Stomach (tissue), 9 donors: ENCODE measurements around the gene SLC22A2. TPM values are rescaled to one million over a fixed set of nuclear protein-coding genes. Genes with fewer than 3 reads are reported as not detected.

Source experiments
- DNase-seq, 2 donors: peaks; one replicate each; pipeline versions ENCODE4 v3.0.0 to v3.0.0-alpha.2; 2013 to 2019
- H3K27ac ChIP-seq, 5 donors: fragments of 200-600 bp in 4 of 5; sonication (generic) in 4 of 5; one replicate each; pipeline ENCODE4 v1.5.1; 2013 to 2019; ENCODE audit warnings: mild to moderate bottlenecking in 1 of 5, moderate library complexity in 1 of 5
- H3K27me3 ChIP-seq, 3 donors: fragments of 200-600 bp; sonication (generic); one replicate each; pipeline ENCODE4 v1.5.1; 2017 to 2019; ENCODE audit warnings: mixed run types in 1 of 3
- H3K36me3 ChIP-seq, 4 donors: fragments of 200-600 bp; sonication (generic); 1 replicate in 3 of 4; 2 replicates in 1 of 4; pipeline ENCODE4 v1.5.1; 2016 to 2019
- H3K4me1 ChIP-seq, 4 donors: fragments of 200-600 bp; sonication (generic); one replicate each; pipeline ENCODE4 v1.5.1; 2016 to 2019
- H3K4me3 ChIP-seq, 4 donors: fragments of 200-600 bp; sonication (generic) in 3 of 4; one replicate each; pipeline ENCODE4 v1.5.1; 2016 to 2019; ENCODE audit warnings: mild to moderate bottlenecking in 1 of 4
- H3K9me3 ChIP-seq, 4 donors: fragments of 200-600 bp; sonication (generic); one replicate each; pipeline ENCODE4 v1.5.1; 2016 to 2019
- EP300 ChIP-seq: sonication (generic); formaldehyde crosslinking; IDR thresholded peaks from one replicate; pipeline ENCODE4 v1.6.1; 2017; ENCODE audit warnings: antibody characterized with exemption
- POLR2A ChIP-seq, 4 donors: fragments of 450-650 bp; IDR thresholded peaks; one replicate each; pipeline ENCODE4 v1.6.1; 2016; ENCODE audit warnings: antibody characterized with exemption in 4 of 4, control low read depth in 2 of 4, mild to moderate bottlenecking in 1 of 4, moderate library complexity in 1 of 4
- POLR2AphosphoS5 ChIP-seq, 3 donors: sonication (generic); formaldehyde crosslinking; IDR thresholded peaks; one replicate each; pipeline ENCODE4 v1.6.1; 2016; ENCODE audit warnings: antibody characterized with exemption in 3 of 3
- WGBS, 5 donors: extraction: QIAGEN DNeasy Blood & Tissue Kit in 3 of 5; methylation state at CpG; one replicate each; pipeline versions ENCODE4 v1.1.5 to v1.1.7; 2013 to 2018; 5-methylcytosine and 5-hydroxymethylcytosine counted together
- intact Hi-C: fragments of 100-400 bp; cut with DNase I; formaldehyde crosslinking; loops from one replicate; pipeline ENCODE4 v1.15.1; 2023; ENCODE audit warnings: low total_unique reads
- polyA plus RNA-seq, 3 donors: library from polyadenylated mRNA; stranded (reverse); fragments of 200-250 nt; gene quantifications; one replicate each; pipeline ENCODE4 v1.2.3, GENCODE V29; 2013
- total RNA-seq, 5 donors: library from RNA; depleted of rRNA; stranded (reverse); fragments of >200 nt; gene quantifications; one replicate each; pipeline versions ENCODE4 v1.1.0 to v1.2.3, GENCODE V29; 2014 to 2016
- TF ChIP-seq, protein P1 (sequence below), 7 experiments: fragments of 450-650 bp in 4 of 7; fragments of 200-600 bp in 3 of 7; sonication (generic) in 3 of 7; IDR thresholded peaks; one replicate each; pipeline ENCODE4 v1.5.1; 2016 to 2019; ENCODE audit warnings: antibody characterized with exemption in 7 of 7, control low read depth in 2 of 7, mild to moderate bottlenecking in 1 of 7
- donor health status: healthy with polysubstance abuse.
- donor health status: Bipolar disorder and iron deficiency.
- donor health status: healthy.

SLC22A2 gene
- total and polyA plus RNA-seq, 8 donors, result not detected

- H3K4me1 ChIP-seq, result no peaks in the 10 kb centered on the region
- no peaks in the 10 kb centered on the region for H3K27me3 ChIP-seq
- WGBS, 5 donors, result 83 to 89% (median 87%) methylated on average over 3 of the region's 3 CpGs
- H3K4me3 ChIP-seq, result no peak overlapping the region
- peaks cover 0 to 17% (median 8%) of the 10 kb centered on the region in 4 donors for H3K9me3 ChIP-seq
- DNase-seq, result no peak
- intact Hi-C loops, result no loop called here
- TF ChIP-seq EP300, result no peak
- no peak for TF ChIP-seq POLR2A (IDR thresholded peaks at IDR 0.05)
- TF ChIP-seq, protein P1, sequence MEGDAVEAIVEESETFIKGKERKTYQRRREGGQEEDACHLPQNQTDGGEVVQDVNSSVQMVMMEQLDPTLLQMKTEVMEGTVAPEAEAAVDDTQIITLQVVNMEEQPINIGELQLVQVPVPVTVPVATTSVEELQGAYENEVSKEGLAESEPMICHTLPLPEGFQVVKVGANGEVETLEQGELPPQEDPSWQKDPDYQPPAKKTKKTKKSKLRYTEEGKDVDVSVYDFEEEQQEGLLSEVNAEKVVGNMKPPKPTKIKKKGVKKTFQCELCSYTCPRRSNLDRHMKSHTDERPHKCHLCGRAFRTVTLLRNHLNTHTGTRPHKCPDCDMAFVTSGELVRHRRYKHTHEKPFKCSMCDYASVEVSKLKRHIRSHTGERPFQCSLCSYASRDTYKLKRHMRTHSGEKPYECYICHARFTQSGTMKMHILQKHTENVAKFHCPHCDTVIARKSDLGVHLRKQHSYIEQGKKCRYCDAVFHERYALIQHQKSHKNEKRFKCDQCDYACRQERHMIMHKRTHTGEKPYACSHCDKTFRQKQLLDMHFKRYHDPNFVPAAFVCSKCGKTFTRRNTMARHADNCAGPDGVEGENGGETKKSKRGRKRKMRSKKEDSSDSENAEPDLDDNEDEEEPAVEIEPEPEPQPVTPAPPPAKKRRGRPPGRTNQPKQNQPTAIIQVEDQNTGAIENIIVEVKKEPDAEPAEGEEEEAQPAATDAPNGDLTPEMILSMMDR (IDR thresholded peaks at IDR 0.05), result no peak
- TF ChIP-seq POLR2AphosphoS5 (IDR thresholded peaks at IDR 0.05), result no peak
- H3K36me3 ChIP-seq, result no peaks in the 10 kb centered on the region
- no peak overlapping the region for H3K27ac ChIP-seq
Measured at GRCh38 chr6:160207618-160208017, 51.0 kb downstream of the SLC22A2 start.

GRCh38 chr6:160204710-160205109, 53.9 kb downstream of the SLC22A2 start:
- no peak overlapping the region for H3K4me3 ChIP-seq
- TF ChIP-seq POLR2A (IDR thresholded peaks at IDR 0.05), result no peak
- TF ChIP-seq EP300, result no peak
- TF ChIP-seq, protein P1 (IDR thresholded peaks at IDR 0.05), result no peak
- TF ChIP-seq POLR2AphosphoS5 (IDR thresholded peaks at IDR 0.05), result no peak
- intact Hi-C loops, result no loop called here
- 46 to 93% (median 88%) methylated on average over 1 of the region's 1 CpG for WGBS, 5 donors
- H3K36me3 ChIP-seq, result no peaks in the 10 kb centered on the region
- no peaks in the 10 kb centered on the region for H3K27me3 ChIP-seq
- DNase-seq, result no peak
- H3K4me1 ChIP-seq, result no peaks in the 10 kb centered on the region
- peaks cover 0 to 17% (median 8%) of the 10 kb centered on the region in 4 donors for H3K9me3 ChIP-seq
- no peak overlapping the region for H3K27ac ChIP-seq

- Histone ChIP-seq H3K4me1 (no peaks in the 10 kb centered on the region), H3K27ac (no peak overlapping the region), H3K4me3 (no peak overlapping the region), H3K36me3 (no peaks in the 10 kb centered on the region), H3K9me3 (peaks cover 0 to 17% (median 8%) of the 10 kb centered on the region in 4 donors), H3K27me3 (no peaks in the 10 kb centered on the region)
- intact Hi-C loops, result no loop called here
- 42 to 84% (median 76%) methylated on average over 2 of the region's 2 CpGs for WGBS, 5 donors
- no peak for DNase-seq
- TF ChIP-seq POLR2AphosphoS5 (IDR thresholded peaks at IDR 0.05), result no peak
- TF ChIP-seq POLR2A (IDR thresholded peaks at IDR 0.05), result no peak
- TF ChIP-seq, protein P1 (IDR thresholded peaks at IDR 0.05), result no peak
- TF ChIP-seq EP300, result no peak
Measured at GRCh38 chr6:160203953-160204352, 54.7 kb downstream of the SLC22A2 start.

DNA sequence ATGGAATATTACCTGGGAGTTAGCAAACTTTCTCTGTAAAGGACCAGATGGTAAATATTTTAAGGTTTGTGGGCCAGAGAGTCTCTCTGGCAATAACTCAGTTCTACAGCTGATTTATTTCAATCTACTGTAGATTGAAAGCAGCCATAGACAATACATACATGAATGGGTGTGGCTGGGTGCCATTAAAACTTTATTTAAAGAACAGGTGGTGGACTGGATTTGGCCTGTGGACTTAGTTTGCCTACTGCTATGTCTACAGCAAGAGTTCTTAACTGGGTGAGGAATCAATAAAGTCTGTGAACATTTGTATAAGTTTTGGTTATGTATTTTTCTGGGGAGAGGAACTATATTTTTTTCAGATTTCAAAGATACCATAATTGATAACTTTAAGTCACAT, 55.1 kb downstream of the SLC22A2 start:
- Histone ChIP-seq H3K4me1 (no peaks in the 10 kb centered on the region), H3K9me3 (peaks cover 0 to 17% (median 8%) of the 10 kb centered on the region in 4 donors), H3K27ac (no peak overlapping the region), H3K27me3 (no peaks in the 10 kb centered on the region), H3K4me3 (no peak overlapping the region), H3K36me3 (no peaks in the 10 kb centered on the region)
- intact Hi-C loops, result no loop called here
- DNase-seq, result no peak
- no peak for TF ChIP-seq POLR2AphosphoS5 (IDR thresholded peaks at IDR 0.05)

- Histone ChIP-seq H3K4me1 (no peaks in the 10 kb centered on the region), H3K9me3 (peaks cover 0 to 16% (median 8%) of the 10 kb centered on the region in 4 donors), H3K36me3 (no peaks in the 10 kb centered on the region), H3K27ac (no peak overlapping the region), H3K27me3 (no peaks in the 10 kb centered on the region), H3K4me3 (no peak overlapping the region)
- DNase-seq, result no peak
- intact Hi-C loops, result no loop called here
- 62 to 89% (median 78%) methylated on average over 3 of the region's 3 CpGs for WGBS, 5 donors
- TF ChIP-seq POLR2A (IDR thresholded peaks at IDR 0.05) (no peak), POLR2AphosphoS5 (IDR thresholded peaks at IDR 0.05) (no peak), EP300 (no peak)
- TF ChIP-seq, protein P1 (IDR thresholded peaks at IDR 0.05), result no peak
Measured at GRCh38 chr6:160203076-160203475, 55.5 kb downstream of the SLC22A2 start.
